ENCODE data around the gene RPS19.

Gene RPS19

GRCh38 chr19:41920882-41921576, 61.0 kb downstream of the RPS19 start:
- Histone ChIP-seq H3K36me3 (replicated peaks; ENCODE audit: insufficient read depth, low read length) (no peaks in the 10 kb centered on the region), H3K4me1 (ENCODE audit: low read length) (0 out of 2 replicates have a peak, but pooled peaks cover 6% of the 10 kb centered on the region), H3F3A (ENCODE audit: insufficient read depth, low read length) (no peaks in the 10 kb centered on the region), H3K79me2 (ENCODE audit: low read length) (no peaks in the 10 kb centered on the region), H3K27me3 (replicated peaks; ENCODE audit: insufficient read depth, low read length) (peaks cover 69% of the 10 kb centered on the region), H3K9ac (ENCODE audit: low read length) (no peak overlapping the region), H3K27ac (ENCODE audit: low read length) (no peak overlapping the region), H3K9me3 (replicated peaks; ENCODE audit: insufficient read depth, low read length) (no peaks in the 10 kb centered on the region), H3K4me2 (ENCODE audit: low read depth, low read length) (no peak overlapping the region), H4K20me1 (ENCODE audit: insufficient read depth, low read length) (no peaks in the 10 kb centered on the region), H3K9me2 (replicated peaks; ENCODE audit: insufficient read depth, low read length) (no peaks in the 10 kb centered on the region), H3K4me3 (ENCODE audit: low read length) (no peak overlapping the region), H2AFZ (ENCODE audit: low read length) (no peak overlapping the region)
- TF ChIP-seq EZH2 (optimal IDR thresholded peaks at IDR 0.05; ENCODE audit: low read depth, low read length) = no peak
- TF ChIP-seq EZH2phosphoT487 (IDR thresholded peaks at IDR 0.05; ENCODE audit: low read length) = no peak
- no peak for TF ChIP-seq CTCF (IDR thresholded peaks at IDR 0.05; ENCODE audit: low read length)
- no peak for DNase-seq

- Histone ChIP-seq H3K27me3 (replicated peaks; ENCODE audit: insufficient read depth, low read length) (peaks cover 69% of the 10 kb centered on the region), H3K27ac (ENCODE audit: low read length) (no peak overlapping the region), H2AFZ (ENCODE audit: low read length) (no peak overlapping the region), H3K9me2 (replicated peaks; ENCODE audit: insufficient read depth, low read length) (no peaks in the 10 kb centered on the region), H3K9ac (ENCODE audit: low read length) (no peak overlapping the region), H3F3A (ENCODE audit: insufficient read depth, low read length) (no peaks in the 10 kb centered on the region), H3K36me3 (replicated peaks; ENCODE audit: insufficient read depth, low read length) (no peaks in the 10 kb centered on the region), H3K9me3 (replicated peaks; ENCODE audit: insufficient read depth, low read length) (no peaks in the 10 kb centered on the region), H3K4me1 (ENCODE audit: low read length) (0 out of 2 replicates have a peak, but pooled peaks cover 6% of the 10 kb centered on the region), H3K4me3 (ENCODE audit: low read length) (no peak overlapping the region), H3K4me2 (ENCODE audit: low read depth, low read length) (no peak overlapping the region), H4K20me1 (ENCODE audit: insufficient read depth, low read length) (no peaks in the 10 kb centered on the region), H3K79me2 (ENCODE audit: low read length) (no peaks in the 10 kb centered on the region)
- TF ChIP-seq CTCF (IDR thresholded peaks at IDR 0.05; ENCODE audit: low read length) (no peak), EZH2phosphoT487 (IDR thresholded peaks at IDR 0.05; ENCODE audit: low read length) (no peak), EZH2 (optimal IDR thresholded peaks at IDR 0.05; ENCODE audit: low read depth, low read length) (peak; percentile 86)
- no peak for DNase-seq
Measured at GRCh38 chr19:41921577-41922576, 61.8 kb downstream of the RPS19 start.

Data from MM.1S (cell line).